H9 (cell line): ENCODE data around the gene BROX. TPM values are rescaled to one million over a fixed set of nuclear protein-coding genes. Genes with fewer than 3 reads are reported as not detected.

Experiments used
- DNase-seq: peaks from one replicate; pipeline ENCODE4 v3.0.0-alpha.2; 2017
- H2AFZ ChIP-seq: one replicate; pipeline ENCODE4 v1.6.1; 2013; ENCODE audit warnings: mild to moderate bottlenecking, low read length, control low read depth, moderate library complexity
- H2AK5ac ChIP-seq: 2 replicates; pipeline ENCODE4 v1.6.1; 2013; ENCODE audit warnings: low read length, control low read depth, mixed read lengths; ENCODE audit not compliant: insufficient read length
- H2BK120ac ChIP-seq: one replicate; pipeline ENCODE4 v1.6.1; 2013; ENCODE audit warnings: low read depth, mild to moderate bottlenecking, low read length, control low read depth, inconsistent platforms; ENCODE audit not compliant: poor library complexity, severe bottlenecking
- H2BK12ac ChIP-seq: 2 replicates; pipeline ENCODE4 v1.6.1; 2013; ENCODE audit warnings: low read length, control low read depth, mixed read lengths, low read depth; ENCODE audit not compliant: insufficient read length
- H2BK15ac ChIP-seq: 2 replicates; pipeline ENCODE4 v1.6.1; 2013; ENCODE audit warnings: low read depth, low read length, control low read depth
- H2BK20ac ChIP-seq: one replicate; pipeline ENCODE4 v1.6.1; 2013; ENCODE audit warnings: low read depth, mild to moderate bottlenecking, low read length, control low read depth, inconsistent platforms; ENCODE audit not compliant: poor library complexity, severe bottlenecking
- H2BK5ac ChIP-seq: 2 replicates; pipeline ENCODE4 v1.6.1; 2013; ENCODE audit warnings: low read length, control low read depth, mixed read lengths; ENCODE audit not compliant: insufficient read length
- H3K14ac ChIP-seq: 2 replicates; pipeline ENCODE4 v1.6.1; 2013; ENCODE audit warnings: low read length, control low read depth; ENCODE audit not compliant: insufficient read depth
- H3K18ac ChIP-seq: 2 replicates; pipeline ENCODE4 v1.6.1; 2013; ENCODE audit warnings: low read depth, mild to moderate bottlenecking, mixed read lengths, low read length, control low read depth; ENCODE audit not compliant: insufficient read length
- H3K23ac ChIP-seq: 2 replicates; pipeline ENCODE4 v1.6.1; 2013; ENCODE audit warnings: low read length, control low read depth, mixed read lengths, low read depth; ENCODE audit not compliant: insufficient read length
- H3K23me2 ChIP-seq: 2 replicates; pipeline ENCODE4 v1.6.1; 2013; ENCODE audit warnings: low read depth, mild to moderate bottlenecking, mixed read lengths, low read length, control low read depth; ENCODE audit not compliant: insufficient read length, poor library complexity, severe bottlenecking
- H3K27ac ChIP-seq: 2 replicates; pipeline ENCODE4 v1.5.1; 2013; ENCODE audit warnings: low read length, control low read depth, mixed read lengths, low read depth; ENCODE audit not compliant: insufficient read length
- H3K27me3 ChIP-seq: 2 replicates; pipeline ENCODE4 v1.6.1; 2013; ENCODE audit warnings: low read length, control low read depth, inconsistent platforms; ENCODE audit not compliant: insufficient read depth
- H3K4ac ChIP-seq: 2 replicates; pipeline ENCODE4 v1.6.1; 2013; ENCODE audit warnings: low read depth, mild to moderate bottlenecking, control low read depth, inconsistent platforms, low read length, moderate library complexity
- H3K4me1 ChIP-seq: 2 replicates; pipeline ENCODE4 v1.6.1; 2013; ENCODE audit warnings: low read length, control low read depth, inconsistent platforms; ENCODE audit not compliant: insufficient read depth
- H3K4me2 ChIP-seq: 2 replicates; pipeline ENCODE4 v1.6.1; 2013; ENCODE audit warnings: low read length, control low read depth, mixed read lengths; ENCODE audit not compliant: insufficient read length, insufficient read depth
- H3K56ac ChIP-seq: 2 replicates; pipeline ENCODE4 v1.6.1; 2013; ENCODE audit warnings: low read depth, mild to moderate bottlenecking, mixed read lengths, low read length, control low read depth; ENCODE audit not compliant: insufficient read length
- H3K79me1 ChIP-seq: 2 replicates; pipeline ENCODE4 v1.6.1; 2013; ENCODE audit warnings: low read depth, mild to moderate bottlenecking, moderate library complexity, low read length, control low read depth, inconsistent platforms; ENCODE audit not compliant: insufficient read depth, poor library complexity, severe bottlenecking
- H3K79me2 ChIP-seq: 2 replicates; pipeline ENCODE4 v1.6.1; 2013; ENCODE audit warnings: low read length, control low read depth, inconsistent platforms; ENCODE audit not compliant: insufficient read depth
- H3K9ac ChIP-seq: 2 replicates; pipeline ENCODE4 v1.6.1; 2013; ENCODE audit warnings: low read length, control low read depth, mixed read lengths; ENCODE audit not compliant: insufficient read length; ENCODE audit errors: extremely low read depth
- H3K9me3 ChIP-seq: one replicate; pipeline ENCODE4 v1.6.1; 2013; ENCODE audit warnings: low read depth, low read length, inconsistent platforms; ENCODE audit not compliant: control insufficient read depth
- H3T11ph ChIP-seq: one replicate; pipeline ENCODE4 v1.6.1; 2013; ENCODE audit warnings: mild to moderate bottlenecking, low read length, control low read depth, inconsistent platforms
- H4K20me1 ChIP-seq: one replicate; pipeline ENCODE4 v1.6.1; 2013; ENCODE audit not compliant: control insufficient read depth, insufficient read length, insufficient read depth
- H4K5ac ChIP-seq: 2 replicates; pipeline ENCODE4 v1.6.1; 2013; ENCODE audit warnings: low read depth, mild to moderate bottlenecking, mixed read lengths, low read length, control low read depth; ENCODE audit not compliant: insufficient read length
- H4K8ac ChIP-seq: replicated peaks from 2 replicates; pipeline ENCODE4 v1.6.1; 2013; ENCODE audit warnings: low read length, control low read depth, mixed read lengths, low read depth; ENCODE audit not compliant: insufficient read length
- H4K91ac ChIP-seq: 2 replicates; pipeline ENCODE4 v1.6.1; 2013; ENCODE audit warnings: low read depth, mild to moderate bottlenecking, moderate library complexity, mixed read lengths, low read length, control low read depth; ENCODE audit not compliant: insufficient read length
- H3K27ac Mint-ChIP-seq, 3 experiments: 2 replicates in 2 of 3; 3 replicates in 1 of 3; pipeline ENCODE4 v1.8.0; 2020 to 2021; ENCODE audit warnings: mixed read lengths in 3 of 3, mild to moderate bottlenecking in 1 of 3, moderate library complexity in 1 of 3
- H3K27me3 Mint-ChIP-seq: 2 replicates; pipeline ENCODE4 v1.8.0; 2021; ENCODE audit warnings: low read depth, mild to moderate bottlenecking, moderate library complexity, mixed read lengths
- H3K36me3 Mint-ChIP-seq, 3 experiments: 2 replicates in 2 of 3; 3 replicates in 1 of 3; pipeline ENCODE4 v1.8.0; 2020 to 2021; ENCODE audit warnings: low read depth in 3 of 3, mixed read lengths in 3 of 3; ENCODE audit not compliant: insufficient read depth in 1 of 3
- H3K4me1 Mint-ChIP-seq, 2 experiments: 2 replicates each; pipeline ENCODE4 v1.8.0; 2020; ENCODE audit warnings: mixed read lengths in 2 of 2
- H3K4me3 Mint-ChIP-seq, 2 experiments: 2 replicates in 1 of 2; 3 replicates in 1 of 2; pipeline ENCODE4 v1.8.0; 2020 to 2021; ENCODE audit warnings: mild to moderate bottlenecking in 2 of 2, mixed read lengths in 2 of 2, moderate library complexity in 1 of 2
- H3K9me3 Mint-ChIP-seq, 2 experiments: 2 replicates in 1 of 2; 3 replicates in 1 of 2; pipeline ENCODE4 v1.8.0; 2020; ENCODE audit warnings: mild to moderate bottlenecking in 2 of 2, mixed read lengths in 2 of 2, moderate library complexity in 1 of 2
- WGBS: extraction: QIAGEN DNeasy Blood & Tissue Kit; methylation state at CpG from one replicate; pipeline ENCODE4 v1.1.7; 2013; ENCODE audit warnings: missing lambda C conversion rate, low lambda C conversion rate, mixed read lengths; ENCODE audit not compliant: insufficient read length; ENCODE audit errors: extremely low coverage; 5-methylcytosine and 5-hydroxymethylcytosine counted together
- total RNA-seq: library from RNA; stranded (reverse); gene quantifications from 2 replicates; pipeline ENCODE4 v1.2.1, GENCODE V29; 2021
- TF ChIP-seq, protein P1 (sequence below): fragments of 200-600 bp; sonication (generic); conservative IDR thresholded peaks from 3 replicates; pipeline ENCODE4 v1.8.0; 2021; ENCODE audit warnings: antibody characterized with exemption, mild to moderate bottlenecking

BROX gene
- total RNA-seq, 1 experiment from 2014 or later = 27.8 TPM

DNA sequence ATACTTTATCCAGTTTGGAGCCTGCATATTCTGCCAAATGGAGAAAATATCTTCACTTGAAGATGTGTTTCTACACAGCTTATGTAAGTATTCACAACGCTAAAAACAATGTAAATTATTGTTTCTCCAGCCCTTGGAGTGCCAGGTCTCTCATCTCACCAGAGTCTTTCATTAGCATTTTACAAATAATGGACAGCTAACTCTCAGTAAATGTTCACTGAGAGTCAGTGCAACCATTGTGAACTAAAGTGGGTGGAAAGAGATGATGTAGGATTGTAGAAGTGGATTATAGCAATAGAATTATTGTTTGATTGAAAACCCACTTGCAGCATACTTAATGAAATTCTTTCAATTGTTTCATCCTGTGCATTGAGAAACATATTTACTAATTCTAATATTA lies 16.4 kb downstream of the BROX start:
- no CpG with 5 or more reads among the region's 1 CpG for WGBS
- Histone ChIP-seq H3K14ac (no peak overlapping the region), H3K4ac (no peak overlapping the region), H3K4me1 (no peaks in the 10 kb centered on the region), H3K18ac (no peak overlapping the region), H2BK12ac (no peak overlapping the region), H2BK5ac (no peak overlapping the region), H3K79me2 (no peaks in the 10 kb centered on the region), H3K9me3 (no peaks in the 10 kb centered on the region), H4K5ac (no peak overlapping the region), H3K23ac (no peak overlapping the region), H3K4me2 (no peak overlapping the region), H3K56ac (no peak overlapping the region), H2BK120ac (no peak overlapping the region), H4K91ac (no peak overlapping the region), H3K23me2 (no peaks in the 10 kb centered on the region), H4K20me1 (no peaks in the 10 kb centered on the region), H2AFZ (no peak overlapping the region), H2BK20ac (no peak overlapping the region), H3K27me3 (no peaks in the 10 kb centered on the region), H3K27ac (no peak overlapping the region), H3K9ac (no peak overlapping the region), H3T11ph (no peak overlapping the region), H3K79me1 (no peaks in the 10 kb centered on the region), H4K8ac (no peak overlapping the region), H2AK5ac (no peak overlapping the region), H2BK15ac (no peak overlapping the region)
- Mint-ChIP-seq H3K36me3 (peaks cover 17 to 66% (median 66%) of the 10 kb centered on the region in 3 experiments; a peak in 6 of 7 replicates), H3K4me3 (no peak overlapping the region), H3K9me3 (no peaks in the 10 kb centered on the region), H3K27ac (no peak overlapping the region), H3K4me1 (no peaks in the 10 kb centered on the region), H3K27me3 (no peaks in the 10 kb centered on the region)
- TF ChIP-seq, protein P1, sequence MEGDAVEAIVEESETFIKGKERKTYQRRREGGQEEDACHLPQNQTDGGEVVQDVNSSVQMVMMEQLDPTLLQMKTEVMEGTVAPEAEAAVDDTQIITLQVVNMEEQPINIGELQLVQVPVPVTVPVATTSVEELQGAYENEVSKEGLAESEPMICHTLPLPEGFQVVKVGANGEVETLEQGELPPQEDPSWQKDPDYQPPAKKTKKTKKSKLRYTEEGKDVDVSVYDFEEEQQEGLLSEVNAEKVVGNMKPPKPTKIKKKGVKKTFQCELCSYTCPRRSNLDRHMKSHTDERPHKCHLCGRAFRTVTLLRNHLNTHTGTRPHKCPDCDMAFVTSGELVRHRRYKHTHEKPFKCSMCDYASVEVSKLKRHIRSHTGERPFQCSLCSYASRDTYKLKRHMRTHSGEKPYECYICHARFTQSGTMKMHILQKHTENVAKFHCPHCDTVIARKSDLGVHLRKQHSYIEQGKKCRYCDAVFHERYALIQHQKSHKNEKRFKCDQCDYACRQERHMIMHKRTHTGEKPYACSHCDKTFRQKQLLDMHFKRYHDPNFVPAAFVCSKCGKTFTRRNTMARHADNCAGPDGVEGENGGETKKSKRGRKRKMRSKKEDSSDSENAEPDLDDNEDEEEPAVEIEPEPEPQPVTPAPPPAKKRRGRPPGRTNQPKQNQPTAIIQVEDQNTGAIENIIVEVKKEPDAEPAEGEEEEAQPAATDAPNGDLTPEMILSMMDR = no peak
- DNase-seq = no peak
